SKM-1 (cell line): ENCODE results near the gene LOC101059915.

Source experiments
- DNase-seq: peaks from one replicate; lab custom pipeline; 2025; ENCODE audit not compliant: unreplicated experiment; lab: John Stamatoyannopoulos, UW

Gene LOC101059915

GRCh38 chrX:71667328-71668247 lies at the start of gene LOC101059915:
Gene LOC101059915, plus strand, starts transcription at chrX:71667546.
- no peak for DNase-seq

GRCh38 chrX:71617742-71618141 lies 49.6 kb upstream of the LOC101059915 start:
- no peak for DNase-seq

- DNase-seq: peak; percentile 42
These were observed 49.0 kb upstream of the LOC101059915 start, which contains the start of gene CXCR3 for GRCh38 chrX:71618303-71618721. Gene CXCR3, minus strand, starts transcription at chrX:71618511. Its CDS starts 62 bp downstream, at chrX:71618449.

GRCh38 chrX:71618787-71619186 lies 48.6 kb upstream of the LOC101059915 start:
- no peak for DNase-seq

GRCh38 chrX:71619193-71619592 lies 48.2 kb upstream of the LOC101059915 start:
- peak; percentile 1 for DNase-seq

- no peak for DNase-seq
These were observed 47.4 kb upstream of the LOC101059915 start for GRCh38 chrX:71619986-71620385.

- DNase-seq: no peak
These were observed 45.7 kb upstream of the LOC101059915 start for GRCh38 chrX:71621603-71622002.

- DNase-seq: no peak
These were observed 45.2 kb upstream of the LOC101059915 start for GRCh38 chrX:71622032-71622575.

- no peak for DNase-seq
These were observed 44.5 kb upstream of the LOC101059915 start for GRCh38 chrX:71622576-71623450.

- no peak for DNase-seq
These were observed 43.6 kb upstream of the LOC101059915 start for GRCh38 chrX:71623714-71624113.

- no peak for DNase-seq
These were observed 41.9 kb upstream of the LOC101059915 start for GRCh38 chrX:71625471-71625870.

GRCh38 chrX:71626576-71626975 lies 40.8 kb upstream of the LOC101059915 start:
- no peak for DNase-seq

GRCh38 chrX:71627588-71628404 lies 39.5 kb upstream of the LOC101059915 start:
- no peak for DNase-seq

GRCh38 chrX:71629467-71629866 lies 37.9 kb upstream of the LOC101059915 start:
- no peak for DNase-seq

GRCh38 chrX:71632923-71633657 lies 34.3 kb upstream of the LOC101059915 start:
- DNase-seq: no peak

- DNase-seq: no peak
These were observed 33.0 kb upstream of the LOC101059915 start for GRCh38 chrX:71634366-71634765.

GRCh38 chrX:71636438-71637252 lies 30.7 kb upstream of the LOC101059915 start:
- no peak for DNase-seq

GRCh38 chrX:71637253-71637618 lies 30.1 kb upstream of the LOC101059915 start:
- no peak for DNase-seq

GRCh38 chrX:71637848-71638247 lies 29.5 kb upstream of the LOC101059915 start:
- DNase-seq: no peak
